Activated naive CD4-positive, alpha-beta T cell treated with anti-CD3 and anti-CD28 coated beads, Interleukin-2, amount 10 ng/mL, durations not matched to agents 5 hours and 36 hours (primary cell): ENCODE measurements around the gene ALDH2. TPM values are rescaled to one million over a fixed set of nuclear protein-coding genes. Genes with fewer than 3 reads are reported as not detected.

Experiments used
- microRNA-seq: library from miRNA; unstranded; fragments of <30 nt; microRNA quantifications from one replicate; pipeline ENCODE4 v1.2.0, GENCODE V29; 2022; ENCODE audit warnings: borderline microRNAs expressed, borderline replicate concordance
- total RNA-seq, 2 experiments: library from RNA; stranded (reverse); gene quantifications; one replicate each; pipeline ENCODE4 v1.2.3, GENCODE V29; 2021

ALDH2 gene
- under 1 TPM; 0.50 to 0.51 TPM for total RNA-seq

GRCh38 chr12:111766608-111767361 lies at the start of gene ALDH2:
Gene ALDH2 (plus strand): TSS chr12:111766933. CDS start chr12:111766983, 50 bp downstream.

GRCh38 chr12:111841750-111842555 lies 75.2 kb downstream of the ALDH2 start, which contains the start of gene MAPKAPK5:
Gene MAPKAPK5 (plus strand): TSS chr12:111842228. CDS start chr12:111842734, 506 bp downstream.

Small RNA genes lying within 50 kb of the gene (microRNA-seq; reads per million reads assigned to microRNA genes)
- gene MIR6761: not detected

Other genes starting within 250 kb of the ALDH2 start
- gene ATXN2, start 167.6 kb upstream of the ALDH2 start, total RNA-seq: 10 to 100 TPM; 36.7 to 41.7 TPM
- 10 to 100 TPM; 18.7 to 20.9 TPM for gene BRAP, start 81.0 kb upstream of the ALDH2 start, total RNA-seq
- 10 to 100 TPM; 24.9 to 31.4 TPM for gene ACAD10, start 80.9 kb upstream of the ALDH2 start, total RNA-seq
- gene MAPKAPK5, start 75.3 kb downstream of the ALDH2 start, total RNA-seq: 10 to 100 TPM; 43.2 to 45.7 TPM
- 10 to 100 TPM; 14.8 to 17.1 TPM for gene TMEM116, start 246.2 kb downstream of the ALDH2 start, total RNA-seq
- 100 to 1,000 TPM; 187 to 197 TPM for gene ERP29, start 246.5 kb downstream of the ALDH2 start, total RNA-seq